ENCODE data around the gene PRDM16.

PRDM16 gene

DNA sequence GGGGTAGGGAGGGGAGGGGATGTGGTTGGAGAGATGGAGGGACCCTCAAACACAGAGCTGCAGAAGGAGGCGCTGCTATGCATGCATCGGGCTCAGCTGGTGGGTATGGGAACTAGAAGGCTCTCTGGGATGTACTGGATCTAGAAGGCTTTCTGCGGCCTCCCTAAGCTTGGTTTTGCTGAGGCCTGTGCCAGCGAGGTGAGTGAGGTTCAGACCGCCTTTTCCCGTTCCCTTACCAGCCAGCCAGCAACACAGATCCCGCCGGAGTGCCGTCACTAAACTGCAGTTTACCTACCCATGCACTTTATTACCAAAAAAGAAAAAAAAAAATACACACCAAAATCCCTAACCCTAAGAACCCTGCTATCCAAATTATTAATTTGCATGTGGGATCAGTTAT is 180.2 kb downstream of the PRDM16 start:
- DNase-seq, result no peak
- H3K9me3 ChIP-seq (ENCODE audit: control insufficient read depth, low read length), result no peaks in the 10 kb centered on the region
- no peak overlapping the region for H3K4me3 ChIP-seq (ENCODE audit: insufficient read depth, low read depth, low read length, poor library complexity, severe bottlenecking)
- no peaks in the 10 kb centered on the region for H3K27me3 ChIP-seq (replicated peaks; ENCODE audit: control insufficient read depth, insufficient read depth, low read length, poor library complexity, severe bottlenecking)
- no peaks in the 10 kb centered on the region for H3K36me3 ChIP-seq (ENCODE audit: control insufficient read depth, insufficient read depth, low read length)
- no peak overlapping the region for H3K27ac ChIP-seq (ENCODE audit: insufficient read depth, low read length, poor library complexity, severe bottlenecking)
- no peaks in the 10 kb centered on the region for H3K4me1 ChIP-seq (ENCODE audit: control insufficient read depth, insufficient read depth, low read length, poor library complexity, severe bottlenecking)

DNA sequence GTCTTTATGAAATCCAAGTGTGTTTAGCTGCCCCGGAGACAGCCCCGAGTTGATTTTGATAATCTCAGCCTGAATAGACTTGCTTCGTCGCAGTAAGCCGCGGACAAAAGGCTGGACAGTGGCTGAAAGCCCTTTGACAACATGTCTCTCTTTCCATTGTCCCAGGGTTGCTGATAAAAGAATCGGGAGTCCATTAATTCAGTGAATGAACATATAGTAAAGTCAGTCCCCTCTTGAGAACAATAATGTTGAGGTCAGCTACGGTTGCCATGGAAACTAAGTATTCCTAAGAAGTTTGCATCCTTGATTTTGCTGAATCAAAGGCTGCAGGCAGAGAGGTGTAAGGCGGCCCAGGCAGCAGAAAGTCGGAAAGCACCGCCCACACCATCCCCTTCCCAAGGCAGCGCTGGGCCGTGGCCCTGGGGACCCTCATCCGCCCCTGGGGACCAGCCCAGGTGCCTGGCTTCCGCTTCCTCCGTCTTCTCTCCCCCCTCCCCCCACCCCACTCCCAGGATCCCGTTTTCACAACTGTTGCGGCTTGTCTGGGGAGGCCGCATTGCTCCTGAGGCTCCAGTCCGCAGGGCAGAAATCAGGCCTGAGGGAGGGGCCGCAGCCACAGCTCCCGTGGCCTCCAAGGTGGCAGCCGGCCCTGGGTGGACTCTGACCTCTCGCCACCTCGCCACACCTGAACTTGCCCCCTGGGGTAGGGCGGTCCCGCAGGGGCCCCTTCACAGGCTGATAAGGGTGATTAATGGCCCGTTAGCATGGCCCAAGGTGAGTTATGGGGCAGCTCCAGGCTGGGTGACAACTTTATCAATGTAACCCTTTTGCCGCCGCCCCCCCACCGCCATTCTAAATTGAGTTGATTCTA is 180.9 kb downstream of the PRDM16 start:
- no peak for DNase-seq
- Histone ChIP-seq H3K36me3 (ENCODE audit: control insufficient read depth, insufficient read depth, low read length) (no peaks in the 10 kb centered on the region), H3K4me1 (ENCODE audit: control insufficient read depth, insufficient read depth, low read length, poor library complexity, severe bottlenecking) (no peaks in the 10 kb centered on the region), H3K27ac (ENCODE audit: insufficient read depth, low read length, poor library complexity, severe bottlenecking) (no peak overlapping the region), H3K9me3 (ENCODE audit: control insufficient read depth, low read length) (no peaks in the 10 kb centered on the region), H3K4me3 (ENCODE audit: insufficient read depth, low read depth, low read length, poor library complexity, severe bottlenecking) (no peak overlapping the region), H3K27me3 (replicated peaks; ENCODE audit: control insufficient read depth, insufficient read depth, low read length, poor library complexity, severe bottlenecking) (no peaks in the 10 kb centered on the region)

DNA sequence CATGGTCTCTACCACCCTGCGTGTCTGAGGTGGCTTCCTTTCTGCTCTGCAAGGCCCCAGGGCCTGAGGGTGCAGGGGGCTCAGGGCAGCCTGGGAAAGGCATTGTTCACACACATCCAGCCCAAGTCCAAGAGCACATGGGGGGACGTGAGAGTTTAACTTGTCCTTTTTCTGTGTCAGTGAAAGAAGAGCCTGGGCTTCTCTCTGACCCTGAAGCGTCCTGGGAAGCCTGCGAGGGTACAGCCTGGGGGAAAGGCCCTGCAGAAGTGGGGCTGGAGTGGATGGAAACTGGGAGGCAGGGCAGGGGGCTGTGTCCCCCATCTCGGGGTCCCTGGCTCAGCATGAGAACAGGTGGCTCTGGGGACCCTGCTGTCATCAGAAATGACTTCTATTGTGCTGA is 181.6 kb downstream of the PRDM16 start:
- Histone ChIP-seq H3K27me3 (replicated peaks; ENCODE audit: control insufficient read depth, insufficient read depth, low read length, poor library complexity, severe bottlenecking) (no peaks in the 10 kb centered on the region), H3K36me3 (ENCODE audit: control insufficient read depth, insufficient read depth, low read length) (no peaks in the 10 kb centered on the region), H3K4me1 (ENCODE audit: control insufficient read depth, insufficient read depth, low read length, poor library complexity, severe bottlenecking) (no peaks in the 10 kb centered on the region), H3K9me3 (ENCODE audit: control insufficient read depth, low read length) (no peaks in the 10 kb centered on the region), H3K4me3 (ENCODE audit: insufficient read depth, low read depth, low read length, poor library complexity, severe bottlenecking) (no peak overlapping the region), H3K27ac (ENCODE audit: insufficient read depth, low read length, poor library complexity, severe bottlenecking) (no peak overlapping the region)
- DNase-seq, result no peak

DNA sequence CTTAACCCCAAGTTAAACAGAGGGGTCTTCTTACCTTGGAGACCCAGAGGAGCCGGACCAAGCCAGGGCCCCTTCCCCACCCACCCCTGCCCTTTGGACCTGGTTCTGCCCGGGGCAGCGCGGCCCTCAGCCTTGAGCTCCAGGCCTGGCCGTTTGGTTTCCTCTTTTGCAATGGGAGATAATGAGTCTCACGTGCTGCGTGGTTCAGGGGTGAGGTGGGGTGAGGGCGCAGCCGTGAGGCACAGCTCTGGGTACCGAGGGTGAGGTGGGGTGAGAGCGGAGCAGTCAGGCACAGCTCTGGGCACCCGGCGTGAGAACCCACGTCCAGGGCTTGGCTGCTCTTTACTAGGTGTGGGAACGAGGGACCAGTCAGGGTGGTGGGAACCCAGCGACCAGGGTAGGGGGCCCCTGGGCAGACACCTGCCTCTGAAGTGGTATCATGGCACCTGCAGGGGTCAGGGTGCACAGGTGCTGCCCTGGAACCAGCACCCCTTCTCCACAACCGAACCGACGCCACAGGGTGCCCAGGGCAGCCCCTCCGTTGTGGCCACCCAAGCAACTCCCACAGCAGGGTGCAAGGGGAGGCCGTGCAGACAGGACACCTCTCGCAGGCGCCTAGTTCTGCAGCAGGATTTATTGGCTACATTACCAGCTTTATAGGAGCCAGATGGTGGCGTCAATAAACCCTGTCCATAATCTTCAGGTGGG is 182.2 kb downstream of the PRDM16 start:
- Histone ChIP-seq H3K27ac (ENCODE audit: insufficient read depth, low read length, poor library complexity, severe bottlenecking) (no peak overlapping the region), H3K36me3 (ENCODE audit: control insufficient read depth, insufficient read depth, low read length) (no peaks in the 10 kb centered on the region), H3K27me3 (replicated peaks; ENCODE audit: control insufficient read depth, insufficient read depth, low read length, poor library complexity, severe bottlenecking) (no peaks in the 10 kb centered on the region), H3K4me3 (ENCODE audit: insufficient read depth, low read depth, low read length, poor library complexity, severe bottlenecking) (no peak overlapping the region), H3K9me3 (ENCODE audit: control insufficient read depth, low read length) (no peaks in the 10 kb centered on the region), H3K4me1 (ENCODE audit: control insufficient read depth, insufficient read depth, low read length, poor library complexity, severe bottlenecking) (no peaks in the 10 kb centered on the region)
- DNase-seq, result no peak

DNA sequence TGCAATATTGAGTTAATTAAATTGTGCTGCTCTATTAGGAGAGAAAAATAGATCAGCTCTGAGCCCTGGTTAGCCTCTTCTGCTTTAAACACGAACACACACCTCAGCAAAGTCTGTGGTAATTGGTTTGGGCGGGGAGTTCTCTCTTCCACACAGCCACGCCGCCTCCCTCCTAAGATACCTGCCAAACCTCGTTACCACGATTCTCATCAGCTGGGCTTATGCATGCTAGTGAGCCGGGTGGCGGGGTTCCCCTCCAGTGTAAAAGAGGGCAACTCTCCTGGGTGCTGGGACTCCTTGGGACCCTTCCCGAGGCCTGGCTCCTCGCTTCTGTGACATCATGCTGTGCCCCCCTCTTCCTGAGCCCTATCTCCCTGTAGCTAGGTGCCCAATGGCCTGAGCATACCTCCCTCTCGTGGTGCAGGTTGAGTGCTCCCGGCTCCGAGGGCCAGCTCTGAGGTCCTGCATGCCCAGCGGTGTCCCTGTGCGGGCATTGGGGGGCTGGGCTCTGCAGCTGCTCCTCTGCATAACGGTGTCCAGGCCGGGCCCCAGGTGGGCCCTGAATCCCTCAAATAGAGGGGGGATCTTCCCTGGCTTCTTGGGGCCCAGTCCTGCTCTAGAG is 182.9 kb downstream of the PRDM16 start:
- no peaks in the 10 kb centered on the region for H3K4me1 ChIP-seq (ENCODE audit: control insufficient read depth, insufficient read depth, low read length, poor library complexity, severe bottlenecking)
- no peak overlapping the region for H3K4me3 ChIP-seq (ENCODE audit: insufficient read depth, low read depth, low read length, poor library complexity, severe bottlenecking)
- no peaks in the 10 kb centered on the region for H3K36me3 ChIP-seq (ENCODE audit: control insufficient read depth, insufficient read depth, low read length)
- no peak for DNase-seq
- no peak overlapping the region for H3K27ac ChIP-seq (ENCODE audit: insufficient read depth, low read length, poor library complexity, severe bottlenecking)
- no peaks in the 10 kb centered on the region for H3K9me3 ChIP-seq (ENCODE audit: control insufficient read depth, low read length)
- H3K27me3 ChIP-seq (replicated peaks; ENCODE audit: control insufficient read depth, insufficient read depth, low read length, poor library complexity, severe bottlenecking), result no peaks in the 10 kb centered on the region

DNA sequence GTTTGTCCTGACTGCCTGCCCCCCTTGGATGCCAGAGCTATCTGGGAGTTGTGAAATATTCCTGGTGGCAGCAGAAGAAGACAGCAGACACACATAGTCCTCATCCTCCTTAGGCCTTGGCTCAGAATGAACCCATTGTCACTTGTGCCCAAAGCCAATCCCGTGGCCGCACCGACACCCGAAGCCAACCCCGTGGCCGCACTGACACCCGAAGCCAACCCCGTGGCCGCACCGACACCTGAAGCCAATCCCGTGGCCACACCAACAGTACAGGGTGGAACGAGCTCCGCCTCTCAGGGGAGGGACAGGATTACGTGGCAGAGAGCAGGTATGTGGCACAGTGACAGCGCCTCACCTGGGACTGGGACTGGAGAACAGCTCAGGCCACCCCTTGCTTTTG is 186.7 kb downstream of the PRDM16 start:
- Histone ChIP-seq H3K27me3 (replicated peaks; ENCODE audit: control insufficient read depth, insufficient read depth, low read length, poor library complexity, severe bottlenecking) (no peaks in the 10 kb centered on the region), H3K4me3 (ENCODE audit: insufficient read depth, low read depth, low read length, poor library complexity, severe bottlenecking) (no peak overlapping the region), H3K27ac (ENCODE audit: insufficient read depth, low read length, poor library complexity, severe bottlenecking) (no peak overlapping the region), H3K4me1 (ENCODE audit: control insufficient read depth, insufficient read depth, low read length, poor library complexity, severe bottlenecking) (no peaks in the 10 kb centered on the region), H3K9me3 (ENCODE audit: control insufficient read depth, low read length) (no peaks in the 10 kb centered on the region), H3K36me3 (ENCODE audit: control insufficient read depth, insufficient read depth, low read length) (no peaks in the 10 kb centered on the region)
- DNase-seq, result no peak

DNA sequence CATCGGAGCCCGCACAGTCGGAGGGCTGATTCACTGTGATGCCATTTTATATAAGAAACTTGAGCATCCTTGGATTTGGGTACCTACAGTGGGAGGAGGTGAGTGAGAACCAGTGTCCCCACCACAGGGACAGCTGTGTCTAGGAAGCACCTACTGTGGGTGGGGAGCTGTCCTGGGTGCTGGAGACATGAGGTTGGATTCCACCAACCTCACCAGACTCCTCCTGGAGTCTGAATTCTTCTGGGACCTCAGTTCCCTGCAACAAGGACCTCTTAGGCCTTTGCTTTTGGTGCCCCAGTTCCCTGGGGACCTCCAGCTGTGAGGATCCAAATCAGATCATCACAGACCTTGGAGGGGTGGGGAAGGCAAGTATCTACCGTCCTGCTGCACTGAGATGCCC is 188.8 kb downstream of the PRDM16 start:
- Histone ChIP-seq H3K27me3 (replicated peaks; ENCODE audit: control insufficient read depth, insufficient read depth, low read length, poor library complexity, severe bottlenecking) (no peaks in the 10 kb centered on the region), H3K27ac (ENCODE audit: insufficient read depth, low read length, poor library complexity, severe bottlenecking) (no peak overlapping the region), H3K36me3 (ENCODE audit: control insufficient read depth, insufficient read depth, low read length) (no peaks in the 10 kb centered on the region), H3K4me1 (ENCODE audit: control insufficient read depth, insufficient read depth, low read length, poor library complexity, severe bottlenecking) (no peaks in the 10 kb centered on the region), H3K4me3 (ENCODE audit: insufficient read depth, low read depth, low read length, poor library complexity, severe bottlenecking) (no peak overlapping the region), H3K9me3 (ENCODE audit: control insufficient read depth, low read length) (no peaks in the 10 kb centered on the region)
- no peak for DNase-seq

DNA sequence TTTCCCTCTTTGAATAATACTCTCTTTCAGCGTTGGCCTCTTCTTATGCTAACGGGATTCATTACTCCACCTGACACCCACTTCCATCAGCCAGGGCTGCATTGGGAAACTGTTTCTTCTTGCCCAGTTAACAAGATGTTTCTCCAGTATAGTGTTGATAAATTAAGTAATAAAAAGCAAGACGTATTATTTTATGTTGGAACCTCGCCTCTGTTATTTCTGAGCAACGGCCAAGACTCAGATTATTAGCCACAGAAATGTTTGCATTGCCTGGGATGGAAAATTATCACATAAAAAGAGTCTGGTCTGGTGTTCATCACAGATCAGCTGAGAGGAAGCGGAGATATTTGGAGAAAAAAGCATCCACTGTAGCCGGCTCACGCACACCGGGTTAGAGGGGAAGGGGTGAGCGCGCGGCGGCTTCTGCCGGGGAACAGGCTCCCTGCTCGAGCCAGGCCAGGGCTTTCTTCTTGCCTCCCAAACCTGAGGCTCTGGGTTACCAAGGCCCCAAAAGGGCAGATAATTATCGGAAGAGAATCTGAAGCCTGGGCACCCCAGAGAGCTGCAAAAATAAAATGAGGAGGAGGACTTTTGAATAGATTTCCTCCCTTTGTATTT is 189.5 kb downstream of the PRDM16 start:
- H3K27ac ChIP-seq (ENCODE audit: insufficient read depth, low read length, poor library complexity, severe bottlenecking), result no peak overlapping the region

DNA sequence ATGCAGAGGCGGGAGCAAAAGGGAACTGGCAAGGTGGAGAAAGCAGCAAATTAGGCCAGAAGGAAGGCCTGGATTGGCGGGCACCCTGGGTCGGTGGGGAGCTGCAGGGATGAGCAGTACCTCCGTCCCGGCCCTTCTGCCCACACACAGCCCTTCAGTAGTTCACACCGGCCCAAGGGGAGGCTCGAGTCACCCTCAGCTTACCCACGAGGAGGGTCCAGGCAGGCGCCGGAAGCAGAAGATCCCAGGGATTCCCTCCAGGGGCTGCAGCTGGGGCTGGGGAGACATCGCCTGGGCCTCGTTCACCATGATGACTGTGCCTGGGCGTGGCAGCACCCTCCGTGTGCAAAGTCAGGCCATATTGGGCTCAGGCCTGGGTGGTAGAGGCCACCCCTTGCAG is 190.0 kb downstream of the PRDM16 start:
- no peaks in the 10 kb centered on the region for H3K27me3 ChIP-seq (replicated peaks; ENCODE audit: control insufficient read depth, insufficient read depth, low read length, poor library complexity, severe bottlenecking)
- no peak for DNase-seq
- no peaks in the 10 kb centered on the region for H3K4me1 ChIP-seq (ENCODE audit: control insufficient read depth, insufficient read depth, low read length, poor library complexity, severe bottlenecking)
- H3K4me3 ChIP-seq (ENCODE audit: insufficient read depth, low read depth, low read length, poor library complexity, severe bottlenecking), result no peak overlapping the region
- H3K9me3 ChIP-seq (ENCODE audit: control insufficient read depth, low read length), result no peaks in the 10 kb centered on the region
- no peaks in the 10 kb centered on the region for H3K36me3 ChIP-seq (ENCODE audit: control insufficient read depth, insufficient read depth, low read length)
- no peak overlapping the region for H3K27ac ChIP-seq (ENCODE audit: insufficient read depth, low read length, poor library complexity, severe bottlenecking)

More for the DNA sequence above, 189.5 kb downstream of the PRDM16 start:
- Histone ChIP-seq H3K36me3 (ENCODE audit: control insufficient read depth, insufficient read depth, low read length) (no peaks in the 10 kb centered on the region), H3K9me3 (ENCODE audit: control insufficient read depth, low read length) (no peaks in the 10 kb centered on the region), H3K4me3 (ENCODE audit: insufficient read depth, low read depth, low read length, poor library complexity, severe bottlenecking) (no peak overlapping the region), H3K27me3 (replicated peaks; ENCODE audit: control insufficient read depth, insufficient read depth, low read length, poor library complexity, severe bottlenecking) (no peaks in the 10 kb centered on the region), H3K4me1 (ENCODE audit: control insufficient read depth, insufficient read depth, low read length, poor library complexity, severe bottlenecking) (no peaks in the 10 kb centered on the region)
- DNase-seq, result no peak

Data from effector memory CD4-positive, alpha-beta T cell (primary cell).